HG03280 (cell line): ENCODE results near the gene LRRC40.
"Not testable (repeated sequence)": the region's sequence is repeated elsewhere in the genome, so short reads cannot be mapped to it uniquely, and the experiment has no call there.

ENCODE experiments used
- ATAC-seq: cut with Tn5 transposase; IDR thresholded peaks from one replicate; pipeline ENCODE4 v1.9.1; 2021; ENCODE audit warnings: mild to moderate bottlenecking, moderate library complexity; ENCODE audit not compliant: unreplicated experiment

The LRRC40 gene

GRCh38 chr1:70204139-70204538 is 1.2 kb downstream of the LRRC40 start:
- no peak for ATAC-seq

GRCh38 chr1:70202173-70202758 is 3.1 kb downstream of the LRRC40 start:
- no peak for ATAC-seq

- ATAC-seq: no peak
These were observed 5.3 kb downstream of the LRRC40 start for GRCh38 chr1:70200065-70200464.

- ATAC-seq: no peak
These were observed 9.0 kb downstream of the LRRC40 start for GRCh38 chr1:70196333-70196732.

GRCh38 chr1:70195342-70195741 is 10.0 kb downstream of the LRRC40 start:
- ATAC-seq: no peak

- ATAC-seq: no peak
These were observed 10.8 kb downstream of the LRRC40 start for GRCh38 chr1:70194601-70195000.

- not testable (repeated sequence) for ATAC-seq
These were observed 12.9 kb downstream of the LRRC40 start for GRCh38 chr1:70192446-70192845.

- ATAC-seq: no peak
These were observed 15.2 kb downstream of the LRRC40 start for GRCh38 chr1:70190180-70190579.

GRCh38 chr1:70188522-70188921 is 16.9 kb downstream of the LRRC40 start:
- ATAC-seq: no peak

- ATAC-seq: not testable (repeated sequence)
These were observed 20.2 kb downstream of the LRRC40 start for GRCh38 chr1:70185181-70185580.

- no peak for ATAC-seq
These were observed 33.9 kb downstream of the LRRC40 start for GRCh38 chr1:70171512-70171911.

GRCh38 chr1:70169018-70169839 is 36.1 kb downstream of the LRRC40 start:
- no peak for ATAC-seq

- no peak for ATAC-seq
These were observed 37.1 kb downstream of the LRRC40 start for GRCh38 chr1:70168283-70168682.

GRCh38 chr1:70164350-70164749 is 41.0 kb downstream of the LRRC40 start:
- no peak for ATAC-seq

GRCh38 chr1:70156529-70157120 is 48.8 kb downstream of the LRRC40 start:
- no peak for ATAC-seq

- ATAC-seq: no peak
These were observed 51.6 kb downstream of the LRRC40 start for GRCh38 chr1:70153739-70154138.

- ATAC-seq: no peak
These were observed 54.9 kb downstream of the LRRC40 start for GRCh38 chr1:70150444-70150843.

- no peak for ATAC-seq
These were observed 58.9 kb downstream of the LRRC40 start for GRCh38 chr1:70146488-70146887.

GRCh38 chr1:70143048-70143659 is 62.2 kb downstream of the LRRC40 start:
- ATAC-seq: no peak

- ATAC-seq: no peak
These were observed 63.3 kb downstream of the LRRC40 start for GRCh38 chr1:70142075-70142474.

GRCh38 chr1:70140894-70141293 is 64.5 kb downstream of the LRRC40 start:
- ATAC-seq: no peak

GRCh38 chr1:70140343-70140742 is 65.0 kb downstream of the LRRC40 start:
- ATAC-seq: no peak
